ENCODE results near the gene MAPK8IP2.

Gene MAPK8IP2

DNA sequence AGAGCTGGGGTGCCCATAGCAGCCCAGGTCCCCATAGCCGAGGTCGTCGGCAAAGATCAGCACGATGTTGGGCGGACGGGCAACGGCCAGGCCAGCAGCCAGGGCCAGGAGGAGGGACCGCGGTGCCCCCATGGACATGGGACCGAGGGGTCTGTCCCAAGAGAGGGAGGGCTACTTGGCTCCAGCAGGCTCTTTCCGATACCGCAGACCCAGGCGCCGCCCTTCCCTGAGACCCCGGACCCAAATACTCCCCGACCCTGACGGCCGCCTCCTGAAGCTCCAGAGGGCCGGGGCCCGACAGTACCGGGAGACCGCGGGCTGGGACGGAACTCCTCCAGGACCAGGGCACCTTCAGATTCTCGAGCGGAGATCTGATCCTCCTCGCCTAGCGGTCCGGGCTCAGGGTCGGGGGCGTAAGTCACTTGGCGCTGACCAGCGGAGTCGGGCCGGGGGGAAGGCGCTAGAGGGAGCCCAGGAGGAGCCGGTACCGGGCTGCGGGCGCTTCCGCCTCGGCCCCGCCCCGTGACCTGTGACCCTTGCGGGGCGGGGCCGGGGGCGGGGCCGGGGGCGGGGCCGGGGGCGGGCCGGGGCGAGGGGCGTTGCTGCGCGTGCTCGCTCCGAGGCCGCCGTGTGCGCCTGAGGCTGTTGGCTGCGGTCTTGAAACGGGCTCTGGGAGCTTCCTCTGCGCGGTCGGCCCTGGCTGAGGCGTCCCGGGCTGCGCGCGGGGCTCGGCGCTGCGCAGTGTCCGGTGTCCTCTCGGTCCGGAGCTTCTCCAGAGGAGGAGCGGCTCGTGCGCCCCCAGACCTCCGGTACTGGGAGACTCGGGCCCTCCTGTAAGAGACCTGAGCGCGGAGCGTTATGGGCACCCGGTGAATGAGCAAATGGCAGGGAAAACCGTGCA is 27.3 kb downstream of the MAPK8IP2 start, which contains the start of gene ARSA:
Gene ARSA (minus strand): TSS at position 511 of the 901 bp plus-strand sequence. CDS start 373 bp downstream, at position 138.
- TF ChIP-seq POLR2AphosphoS5 (IDR thresholded peaks at IDR 0.05; ENCODE audit: low read depth, low read length), result peak; percentile 72
- TF ChIP-seq TAF1 (IDR thresholded peaks at IDR 0.05; ENCODE audit: borderline replicate concordance, insufficient read depth, low read length), result peak; percentile 71; the same call in 1 of the 2 replicates
- peak; percentile 73 for TF ChIP-seq FOXP2 (optimal IDR thresholded peaks at IDR 0.05; ENCODE audit: borderline replicate concordance, extremely low read depth, extremely low read length, insufficient read depth)
- no peak for TF ChIP-seq REST (IDR thresholded peaks at IDR 0.05; ENCODE audit: insufficient read depth in 1 of 2, low read depth in 2 of 2, low read length in 2 of 2)
- no peak for TF ChIP-seq SIN3A (IDR thresholded peaks at IDR 0.05; ENCODE audit: borderline replicate concordance, insufficient read depth, low read length)

DNA sequence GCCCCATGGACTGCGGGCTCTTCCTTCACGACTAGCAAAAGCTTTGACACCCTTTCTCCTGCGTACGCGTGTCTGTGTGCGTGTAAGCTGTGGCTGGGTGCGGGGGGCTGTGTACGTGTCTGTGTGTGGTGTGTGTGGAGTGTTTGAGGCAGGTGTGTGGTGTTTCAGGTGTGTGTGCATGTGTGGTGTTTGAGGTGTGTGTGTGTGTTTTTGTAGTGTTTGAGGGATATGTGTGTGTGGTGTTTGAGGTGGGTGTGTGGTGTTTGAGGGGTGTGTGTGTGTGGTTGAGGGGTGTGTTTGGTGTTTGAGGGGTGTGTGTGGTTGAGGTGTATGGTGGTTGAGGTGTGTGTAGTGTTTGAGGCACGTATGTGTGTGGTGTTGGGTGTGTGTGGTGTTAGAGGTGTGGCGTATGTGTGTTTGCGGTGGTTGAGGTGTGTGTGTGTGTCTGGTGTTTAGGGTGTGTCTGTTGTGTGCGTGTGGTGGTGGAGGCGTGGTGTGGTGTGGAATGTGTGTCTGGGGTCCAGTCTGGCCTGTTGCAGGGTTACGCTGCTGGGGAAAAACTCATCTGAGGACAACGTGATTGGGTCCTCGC is 28.0 kb downstream of the MAPK8IP2 start:
- no peak for TF ChIP-seq SIN3A (IDR thresholded peaks at IDR 0.05; ENCODE audit: borderline replicate concordance, insufficient read depth, low read length)

GRCh38 chr22:50630376-50630775 is 29.8 kb downstream of the MAPK8IP2 start:
- TF ChIP-seq FOXP2 (optimal IDR thresholded peaks at IDR 0.05; ENCODE audit: borderline replicate concordance, extremely low read depth, extremely low read length, insufficient read depth) (no peak), REST (IDR thresholded peaks at IDR 0.05; ENCODE audit: insufficient read depth in 1 of 2, low read depth in 2 of 2, low read length in 2 of 2) (no peak), SIN3A (IDR thresholded peaks at IDR 0.05; ENCODE audit: borderline replicate concordance, insufficient read depth, low read length) (no peak), POLR2AphosphoS5 (IDR thresholded peaks at IDR 0.05; ENCODE audit: low read depth, low read length) (no peak), TAF1 (IDR thresholded peaks at IDR 0.05; ENCODE audit: borderline replicate concordance, insufficient read depth, low read length) (no peak)

GRCh38 chr22:50633086-50633485 is 32.5 kb downstream of the MAPK8IP2 start:
- no peak for TF ChIP-seq TAF1 (IDR thresholded peaks at IDR 0.05; ENCODE audit: borderline replicate concordance, insufficient read depth, low read length)
- no peak for TF ChIP-seq SIN3A (IDR thresholded peaks at IDR 0.05; ENCODE audit: borderline replicate concordance, insufficient read depth, low read length)
- no peak for TF ChIP-seq POLR2AphosphoS5 (IDR thresholded peaks at IDR 0.05; ENCODE audit: low read depth, low read length)
- TF ChIP-seq REST (IDR thresholded peaks at IDR 0.05; ENCODE audit: insufficient read depth in 1 of 2, low read depth in 2 of 2, low read length in 2 of 2), result no peak
- no peak for TF ChIP-seq FOXP2 (optimal IDR thresholded peaks at IDR 0.05; ENCODE audit: borderline replicate concordance, extremely low read depth, extremely low read length, insufficient read depth)

- TF ChIP-seq FOXP2 (optimal IDR thresholded peaks at IDR 0.05; ENCODE audit: borderline replicate concordance, extremely low read depth, extremely low read length, insufficient read depth) (no peak), POLR2AphosphoS5 (IDR thresholded peaks at IDR 0.05; ENCODE audit: low read depth, low read length) (no peak), REST (IDR thresholded peaks at IDR 0.05; ENCODE audit: insufficient read depth in 1 of 2, low read depth in 2 of 2, low read length in 2 of 2) (no peak), SIN3A (IDR thresholded peaks at IDR 0.05; ENCODE audit: borderline replicate concordance, insufficient read depth, low read length) (no peak)
Measured at GRCh38 chr22:50633771-50634170, 33.2 kb downstream of the MAPK8IP2 start.
